PFSK-1 (cell line): ENCODE results near the gene MINDY4.

Experiments
- POLR2AphosphoS5 ChIP-seq: IDR thresholded peaks from 2 replicates; pipeline ENCODE4 v1.6.1; 2012; ENCODE audit warnings: low read depth, mild to moderate bottlenecking, control low read depth, low read length, moderate library complexity
- REST ChIP-seq, 2 experiments: IDR thresholded peaks; 2 replicates each; pipeline versions ENCODE4 v1.6.1 to v1.8.0; 2011 to 2012; ENCODE audit warnings: low read depth in 2 of 2, low read length in 2 of 2, control low read depth in 1 of 2, inconsistent platforms in 1 of 2, mild to moderate bottlenecking in 1 of 2, moderate library complexity in 1 of 2; ENCODE audit not compliant: insufficient read depth in 1 of 2
- SIN3A ChIP-seq: IDR thresholded peaks from 2 replicates; pipeline ENCODE4 v1.6.1; 2012; ENCODE audit warnings: mild to moderate bottlenecking, low read length, moderate library complexity, borderline replicate concordance; ENCODE audit not compliant: insufficient read depth
- TAF1 ChIP-seq: IDR thresholded peaks from 2 replicates; pipeline ENCODE4 v1.6.1; 2012; ENCODE audit warnings: low read length, control low read depth, borderline replicate concordance; ENCODE audit not compliant: insufficient read depth

- TF ChIP-seq SIN3A (no peak), POLR2AphosphoS5 (no peak), TAF1 (no peak), REST (IDR thresholded peaks at IDR 0.05; ENCODE audit: insufficient read depth in 1 of 2, low read depth in 2 of 2, low read length in 2 of 2) (no peak)
Measured at GRCh38 chr7:30729642-30730041, 41.6 kb upstream of the MINDY4 start.
